GM12891 (cell line): ENCODE data around the gene FLG.

Experiments used
- POLR2A ChIP-seq: IDR thresholded peaks from 2 replicates; pipeline ENCODE4 v1.6.1; 2011; ENCODE audit warnings: low read depth, low read length, control low read depth
- SPI1 ChIP-seq: IDR thresholded peaks from 2 replicates; pipeline ENCODE4 v1.6.1; 2011; ENCODE audit warnings: low read depth, low read length, control low read depth
- TAF1 ChIP-seq: IDR thresholded peaks from 2 replicates; pipeline ENCODE4 v1.6.1; 2011; ENCODE audit warnings: low read depth, low read length, control low read depth

DNA sequence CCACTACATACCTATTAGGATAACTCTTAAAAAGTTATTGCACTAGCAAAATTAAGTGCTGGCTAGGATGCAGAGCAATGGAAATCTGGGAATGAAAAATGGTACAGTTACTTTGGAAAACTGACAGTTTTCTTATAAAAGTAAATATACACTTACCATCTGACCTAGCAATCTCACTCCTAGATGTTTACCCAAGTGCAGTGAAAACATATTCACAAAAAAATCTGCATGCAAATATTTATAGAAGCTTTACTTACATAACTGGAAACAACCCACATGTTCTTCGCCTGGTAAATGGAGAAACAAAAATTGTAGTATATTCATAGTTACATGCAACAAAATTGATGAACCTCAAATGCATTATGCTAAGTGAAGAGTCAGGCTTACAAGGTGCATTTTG lies 47.6 kb upstream of the FLG start:
- no peak for TF ChIP-seq TAF1
- no peak for TF ChIP-seq SPI1
- TF ChIP-seq POLR2A: no peak
